GM12801 (cell line): Measurements from ENCODE around the gene GPR82.

ENCODE experiments used
- TF ChIP-seq, protein P1 (sequence below): IDR thresholded peaks from one replicate; pipeline ENCODE4 v1.5.1; 2011; ENCODE audit warnings: control low read depth; ENCODE audit not compliant: insufficient read length; ENCODE audit errors: extremely low read depth

GPR82 gene

GRCh38 chrX:41721590-41721989 lies 2.4 kb upstream of the GPR82 start:
- TF ChIP-seq, protein P1, sequence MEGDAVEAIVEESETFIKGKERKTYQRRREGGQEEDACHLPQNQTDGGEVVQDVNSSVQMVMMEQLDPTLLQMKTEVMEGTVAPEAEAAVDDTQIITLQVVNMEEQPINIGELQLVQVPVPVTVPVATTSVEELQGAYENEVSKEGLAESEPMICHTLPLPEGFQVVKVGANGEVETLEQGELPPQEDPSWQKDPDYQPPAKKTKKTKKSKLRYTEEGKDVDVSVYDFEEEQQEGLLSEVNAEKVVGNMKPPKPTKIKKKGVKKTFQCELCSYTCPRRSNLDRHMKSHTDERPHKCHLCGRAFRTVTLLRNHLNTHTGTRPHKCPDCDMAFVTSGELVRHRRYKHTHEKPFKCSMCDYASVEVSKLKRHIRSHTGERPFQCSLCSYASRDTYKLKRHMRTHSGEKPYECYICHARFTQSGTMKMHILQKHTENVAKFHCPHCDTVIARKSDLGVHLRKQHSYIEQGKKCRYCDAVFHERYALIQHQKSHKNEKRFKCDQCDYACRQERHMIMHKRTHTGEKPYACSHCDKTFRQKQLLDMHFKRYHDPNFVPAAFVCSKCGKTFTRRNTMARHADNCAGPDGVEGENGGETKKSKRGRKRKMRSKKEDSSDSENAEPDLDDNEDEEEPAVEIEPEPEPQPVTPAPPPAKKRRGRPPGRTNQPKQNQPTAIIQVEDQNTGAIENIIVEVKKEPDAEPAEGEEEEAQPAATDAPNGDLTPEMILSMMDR = no peak

DNA sequence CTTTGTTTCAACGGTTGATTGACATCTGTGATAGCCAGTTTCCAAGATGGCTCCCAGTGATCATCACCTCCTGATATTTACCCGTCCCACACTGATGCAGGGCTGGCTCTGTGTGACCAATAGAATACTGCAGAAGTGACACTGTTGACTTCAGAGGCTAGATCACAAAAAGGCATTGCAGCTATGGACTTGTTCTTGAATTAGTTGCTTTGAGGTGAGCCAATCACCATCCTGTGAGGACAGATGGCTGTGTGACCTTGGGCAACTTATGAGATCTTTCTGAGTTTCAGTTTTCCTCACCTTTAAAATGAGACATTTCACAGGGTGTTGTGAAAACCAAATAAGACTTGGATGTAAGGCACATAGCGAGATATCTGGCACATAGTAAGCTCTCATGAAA lies 1.8 kb upstream of the GPR82 start:
- TF ChIP-seq, protein P1 = no peak

DNA sequence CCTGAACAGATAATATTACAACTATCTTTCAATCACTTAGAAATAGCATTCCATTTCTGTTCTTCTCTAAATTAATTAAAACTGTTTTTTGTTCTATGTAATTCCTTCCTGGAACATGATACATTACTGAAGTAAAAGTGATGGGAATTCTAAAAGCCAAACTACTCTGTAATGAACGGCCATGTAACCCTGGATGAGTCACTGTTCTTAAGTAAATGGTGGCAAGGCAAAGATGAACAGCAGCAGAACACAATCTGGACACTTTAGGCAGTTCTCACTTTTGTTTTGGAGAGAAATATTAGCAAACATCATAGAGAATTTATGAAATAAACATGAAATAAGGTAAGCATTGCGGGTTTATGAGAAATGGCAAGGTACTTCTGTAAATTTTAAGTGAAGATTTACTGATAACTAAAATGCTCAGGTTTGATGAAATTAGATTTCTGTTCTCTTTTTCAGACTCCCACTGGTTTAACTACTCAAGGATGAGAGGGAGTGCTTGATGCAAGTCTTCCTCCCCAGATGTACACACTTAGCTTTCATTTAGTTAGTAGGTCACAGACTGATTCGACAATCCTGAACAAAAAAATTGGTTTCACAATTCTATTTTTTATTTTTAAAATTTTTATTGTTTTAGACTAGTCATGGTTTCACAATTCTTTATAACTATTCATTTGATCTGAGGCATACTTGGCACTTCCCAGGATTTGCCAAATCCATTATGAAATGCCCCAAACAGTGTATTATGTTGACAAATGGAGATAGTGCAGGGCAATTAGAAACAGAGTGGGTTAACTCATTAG lies 964 bp upstream of the GPR82 start:
- TF ChIP-seq, protein P1 = no peak

DNA sequence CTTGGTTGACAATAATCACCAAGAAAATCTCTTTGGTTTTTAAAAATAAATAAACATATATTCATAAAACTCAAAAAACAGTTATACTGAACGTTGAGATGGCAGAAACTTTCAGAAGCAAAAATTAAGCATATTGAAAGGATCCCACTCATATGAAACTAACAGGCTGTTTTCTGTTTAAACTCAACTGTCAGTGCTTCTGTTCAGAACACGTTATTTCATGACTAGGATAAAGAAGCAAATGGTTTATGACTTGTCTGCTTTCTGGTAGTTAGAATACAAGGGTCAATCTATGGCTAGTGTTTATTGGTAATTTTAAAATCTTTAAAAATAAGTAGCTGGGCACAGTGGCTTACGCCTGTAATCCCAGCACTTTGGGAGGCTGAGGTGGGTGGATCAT lies 4.1 kb downstream of the GPR82 start:
- TF ChIP-seq, protein P1 = no peak

GRCh38 chrX:41730081-41730480 lies 6.1 kb downstream of the GPR82 start:
- TF ChIP-seq, protein P1 = no peak

DNA sequence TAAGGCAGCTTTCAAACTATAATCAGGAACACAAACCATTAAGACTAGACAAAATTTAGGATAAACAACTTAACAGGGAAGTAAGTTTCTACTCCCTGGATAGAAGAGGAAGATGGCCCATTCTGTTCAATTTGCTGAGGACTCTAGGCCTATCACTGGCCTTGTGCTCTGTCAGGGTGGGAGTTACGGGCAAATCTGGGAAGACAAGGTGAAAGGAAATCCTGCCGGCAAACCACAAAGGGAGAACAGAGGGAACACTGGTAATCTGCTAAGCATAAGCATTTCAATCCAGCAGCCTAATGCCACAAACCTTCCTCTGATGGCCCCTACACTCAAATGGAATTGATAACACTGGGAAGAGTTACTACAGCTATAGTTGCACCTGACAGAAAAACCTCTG lies 8.3 kb downstream of the GPR82 start:
- TF ChIP-seq, protein P1 = no peak

DNA sequence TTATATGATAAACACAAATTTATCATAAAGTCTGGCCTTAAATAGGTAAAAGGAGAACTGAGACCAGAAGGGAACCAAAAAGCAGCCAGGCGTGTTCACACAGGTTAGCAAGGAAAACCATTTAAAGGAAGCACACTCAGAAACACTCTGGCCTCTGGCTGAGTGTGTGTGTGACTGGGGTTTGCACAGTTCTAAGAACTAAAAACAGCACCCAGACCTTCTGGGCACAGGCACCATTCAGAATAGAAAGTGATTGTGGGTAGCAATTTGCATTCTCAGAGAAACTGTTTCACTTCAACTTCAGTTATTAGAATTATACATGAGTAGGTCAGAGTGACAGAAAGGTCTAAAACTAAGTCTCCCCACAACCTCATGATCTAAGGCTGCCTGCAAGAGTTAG lies 10.0 kb downstream of the GPR82 start:
- TF ChIP-seq, protein P1 = no peak
